ENCODE measurements around the gene AQP9.
"Not testable (repeated sequence)": the region's sequence is repeated elsewhere in the genome, so short reads cannot be mapped to it uniquely, and the experiment has no call there.

AQP9 gene

GRCh38 chr15:58182460-58183163 is 44.4 kb downstream of the AQP9 start:
- no peak for DNase-seq (ENCODE audit: low read depth)

GRCh38 chr15:58185439-58185838 is 47.3 kb downstream of the AQP9 start:
- no peak for DNase-seq (ENCODE audit: low read depth)

GRCh38 chr15:58189148-58189811 is 51.1 kb downstream of the AQP9 start:
- DNase-seq (ENCODE audit: low read depth), result no peak

- no peak for DNase-seq (ENCODE audit: low read depth)
Measured at GRCh38 chr15:58190419-58190818, 52.2 kb downstream of the AQP9 start.

GRCh38 chr15:58193636-58194035 is 55.5 kb downstream of the AQP9 start:
- DNase-seq (ENCODE audit: low read depth), result not testable (repeated sequence)

- no peak for DNase-seq (ENCODE audit: low read depth)
Measured at GRCh38 chr15:58200739-58201138, 62.6 kb downstream of the AQP9 start.

- DNase-seq (ENCODE audit: low read depth), result no peak
Measured at GRCh38 chr15:58201516-58201915, 63.3 kb downstream of the AQP9 start.

GRCh38 chr15:58203537-58203936 is 65.4 kb downstream of the AQP9 start:
- DNase-seq (ENCODE audit: low read depth), result no peak

GRCh38 chr15:58206151-58206550 is 68.0 kb downstream of the AQP9 start:
- DNase-seq (ENCODE audit: low read depth), result no peak

GRCh38 chr15:58208217-58208616 is 70.0 kb downstream of the AQP9 start:
- not testable (repeated sequence) for DNase-seq (ENCODE audit: low read depth)

- not testable (repeated sequence) for DNase-seq (ENCODE audit: low read depth)
Measured at GRCh38 chr15:58209007-58209481, 70.9 kb downstream of the AQP9 start.

- DNase-seq (ENCODE audit: low read depth), result not testable (repeated sequence)
Measured at GRCh38 chr15:58210031-58210430, 71.8 kb downstream of the AQP9 start.

GRCh38 chr15:58212909-58213526 is 74.8 kb downstream of the AQP9 start:
- no peak for DNase-seq (ENCODE audit: low read depth)

- DNase-seq (ENCODE audit: low read depth), result no peak
Measured at GRCh38 chr15:58213587-58214338, 75.6 kb downstream of the AQP9 start.

- no peak for DNase-seq (ENCODE audit: low read depth)
Measured at GRCh38 chr15:58214591-58215340, 76.6 kb downstream of the AQP9 start.

GRCh38 chr15:58217460-58217859 is 79.3 kb downstream of the AQP9 start:
- no peak for DNase-seq (ENCODE audit: low read depth)

- DNase-seq (ENCODE audit: low read depth), result no peak
Measured at GRCh38 chr15:58221591-58222241, 83.5 kb downstream of the AQP9 start.

- DNase-seq (ENCODE audit: low read depth), result no peak
Measured at GRCh38 chr15:58222679-58223078, 84.5 kb downstream of the AQP9 start.

- no peak for DNase-seq (ENCODE audit: low read depth)
Measured at GRCh38 chr15:58223432-58223831, 85.3 kb downstream of the AQP9 start.

- no peak for DNase-seq (ENCODE audit: low read depth)
Measured at GRCh38 chr15:58224068-58224467, 85.9 kb downstream of the AQP9 start.

Measured in stimulated activated CD8-positive, alpha-beta memory T cell treated with anti-CD3 and anti-CD28 coated beads, Interleukin-12 subunit alpha, Interleukin-12 subunit beta, amount 100 ng/mL, for 1 hour (primary cell).